Measurements from ENCODE around the gene SF3A1.

SF3A1 gene

DNA sequence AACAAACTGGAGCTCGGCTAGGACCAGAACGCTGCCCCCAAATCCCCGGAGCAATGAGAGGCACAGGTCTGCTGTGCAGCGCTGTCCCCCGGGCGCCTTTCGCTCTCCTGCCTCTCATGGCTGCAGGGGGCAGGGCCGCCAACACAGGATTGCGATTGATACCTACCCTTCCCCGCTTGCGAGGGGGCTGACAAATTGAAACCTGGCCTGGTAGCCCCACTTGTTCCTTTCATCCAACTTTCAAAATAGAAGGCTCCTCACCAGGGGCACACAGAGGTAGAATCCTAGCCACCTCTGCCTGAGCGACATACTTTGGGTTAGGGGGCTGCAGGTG, 66.7 kb downstream of the SF3A1 start:
- TF ChIP-seq, protein P1, sequence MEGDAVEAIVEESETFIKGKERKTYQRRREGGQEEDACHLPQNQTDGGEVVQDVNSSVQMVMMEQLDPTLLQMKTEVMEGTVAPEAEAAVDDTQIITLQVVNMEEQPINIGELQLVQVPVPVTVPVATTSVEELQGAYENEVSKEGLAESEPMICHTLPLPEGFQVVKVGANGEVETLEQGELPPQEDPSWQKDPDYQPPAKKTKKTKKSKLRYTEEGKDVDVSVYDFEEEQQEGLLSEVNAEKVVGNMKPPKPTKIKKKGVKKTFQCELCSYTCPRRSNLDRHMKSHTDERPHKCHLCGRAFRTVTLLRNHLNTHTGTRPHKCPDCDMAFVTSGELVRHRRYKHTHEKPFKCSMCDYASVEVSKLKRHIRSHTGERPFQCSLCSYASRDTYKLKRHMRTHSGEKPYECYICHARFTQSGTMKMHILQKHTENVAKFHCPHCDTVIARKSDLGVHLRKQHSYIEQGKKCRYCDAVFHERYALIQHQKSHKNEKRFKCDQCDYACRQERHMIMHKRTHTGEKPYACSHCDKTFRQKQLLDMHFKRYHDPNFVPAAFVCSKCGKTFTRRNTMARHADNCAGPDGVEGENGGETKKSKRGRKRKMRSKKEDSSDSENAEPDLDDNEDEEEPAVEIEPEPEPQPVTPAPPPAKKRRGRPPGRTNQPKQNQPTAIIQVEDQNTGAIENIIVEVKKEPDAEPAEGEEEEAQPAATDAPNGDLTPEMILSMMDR (IDR thresholded peaks at IDR 0.05): no peak

DNA sequence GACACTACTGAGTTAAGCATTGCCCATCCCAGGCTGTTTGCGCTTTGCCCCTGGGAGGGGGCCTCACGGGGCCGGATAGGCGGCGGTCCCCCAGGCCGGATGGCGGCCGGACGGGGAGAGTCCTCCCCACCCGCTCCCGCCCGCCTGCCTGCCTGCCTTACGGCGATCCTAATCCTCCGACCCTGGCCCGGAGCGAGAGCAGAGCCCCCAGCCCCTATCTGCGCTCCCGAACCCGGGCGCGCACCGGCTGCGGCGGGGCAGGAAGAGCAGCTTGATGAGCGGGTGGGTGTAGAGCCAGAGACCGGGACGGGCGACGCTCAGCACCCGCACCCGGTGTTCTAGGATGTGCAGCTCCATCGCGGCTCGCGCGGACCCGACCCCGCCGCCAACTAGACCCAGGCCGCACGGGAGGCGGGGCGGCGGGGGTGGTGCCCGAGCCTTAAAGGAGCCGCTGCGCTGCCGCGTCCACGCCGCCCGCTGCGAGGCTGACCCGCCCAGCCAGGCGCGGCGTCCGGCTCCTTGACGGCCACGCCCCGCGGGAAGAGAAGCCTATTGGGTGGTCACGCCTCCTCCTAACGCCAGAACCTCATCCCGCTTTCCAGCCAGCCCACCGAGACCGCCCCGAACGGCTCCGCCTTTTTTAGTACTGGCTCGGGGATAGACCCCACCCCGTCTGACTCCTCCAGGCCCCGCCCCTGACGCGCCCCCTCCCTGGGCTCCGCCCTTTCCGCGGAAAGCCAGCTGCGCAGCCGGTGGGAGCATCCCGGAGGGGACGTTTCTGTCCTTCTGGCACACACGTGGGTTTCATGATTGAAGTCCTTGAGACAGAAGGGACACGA, 67.3 kb downstream of the SF3A1 start, which contains the start of gene CASTOR1:
CASTOR1 (minus strand) TSS at position 365 of the 839 bp plus-strand sequence; CDS start at position 357, 8 bp downstream.
- TF ChIP-seq, protein P1 (IDR thresholded peaks at IDR 0.05): no peak

DNA sequence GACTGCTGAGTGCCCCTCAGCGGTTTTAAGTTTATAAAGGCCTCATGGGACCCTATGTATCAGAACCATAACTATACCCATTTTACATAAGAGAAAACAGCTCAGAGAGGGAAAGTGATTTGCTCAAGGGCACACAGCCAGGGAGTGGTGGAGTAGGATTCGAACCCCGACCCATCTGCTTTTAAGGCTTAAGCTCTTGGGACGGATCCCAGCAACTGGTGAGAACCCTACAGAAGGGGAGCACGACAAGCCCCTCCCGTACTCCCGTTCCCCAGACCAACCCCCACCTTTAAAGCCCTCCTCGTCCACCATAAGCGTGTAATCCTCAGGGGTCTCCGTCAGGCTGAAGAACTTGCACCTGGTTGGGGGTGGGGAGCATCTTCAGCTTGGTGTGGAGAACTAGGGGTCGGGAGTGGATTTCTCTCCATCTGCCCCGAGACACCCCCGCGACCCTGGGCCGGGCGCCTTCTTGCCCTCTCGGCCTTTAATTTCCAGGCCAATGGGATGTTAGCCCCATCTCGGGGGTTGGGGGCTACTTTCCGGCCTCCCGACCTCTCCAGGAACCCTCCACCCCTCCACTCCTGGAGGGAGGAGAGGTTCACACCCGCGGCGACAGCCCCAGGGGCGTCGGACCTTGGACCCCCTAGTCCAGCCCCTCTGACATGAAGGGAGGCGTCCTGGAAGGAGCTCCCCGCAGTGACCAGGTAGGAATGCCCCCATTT, 68.1 kb downstream of the SF3A1 start:
- TF ChIP-seq, protein P1 (IDR thresholded peaks at IDR 0.05): no peak

DNA sequence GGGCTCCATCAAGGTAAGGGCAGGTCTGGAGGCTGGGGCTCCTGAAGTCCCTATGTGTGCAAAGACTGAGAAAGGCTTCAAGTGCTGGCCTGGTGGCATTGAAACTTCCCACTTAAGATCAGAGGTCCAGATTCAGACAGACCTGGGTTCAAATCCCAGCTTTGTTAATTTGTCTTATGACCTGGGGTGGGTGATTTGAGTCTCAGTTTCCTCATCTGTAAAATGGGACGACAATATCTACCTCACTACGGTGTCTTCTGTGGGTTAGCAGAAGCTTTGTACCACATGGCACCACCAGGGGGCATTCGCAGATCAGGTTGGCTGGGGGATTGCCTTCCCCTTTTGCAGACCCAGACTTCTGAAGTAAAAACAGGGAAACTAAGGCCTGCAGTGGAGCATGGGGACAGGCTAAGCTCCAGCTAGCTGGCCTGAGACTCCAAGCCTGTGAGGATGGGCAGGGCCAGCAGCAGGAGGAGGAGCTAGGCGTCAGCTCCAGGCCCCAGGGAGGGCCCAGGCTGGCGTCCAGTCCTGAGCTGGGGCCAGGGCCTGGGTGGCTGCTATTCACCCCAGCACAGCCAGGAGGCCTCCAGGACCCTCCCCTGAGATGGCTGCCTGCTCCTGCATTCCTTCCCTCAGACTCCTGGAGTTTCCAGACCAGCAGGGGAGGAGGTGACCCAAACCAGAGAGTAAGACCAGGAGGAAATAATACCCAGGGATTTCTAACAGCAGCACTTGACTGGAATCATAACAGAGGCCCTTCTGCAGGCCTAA, 68.9 kb downstream of the SF3A1 start:
- TF ChIP-seq, protein P1 (IDR thresholded peaks at IDR 0.05): peak; percentile 57

DNA sequence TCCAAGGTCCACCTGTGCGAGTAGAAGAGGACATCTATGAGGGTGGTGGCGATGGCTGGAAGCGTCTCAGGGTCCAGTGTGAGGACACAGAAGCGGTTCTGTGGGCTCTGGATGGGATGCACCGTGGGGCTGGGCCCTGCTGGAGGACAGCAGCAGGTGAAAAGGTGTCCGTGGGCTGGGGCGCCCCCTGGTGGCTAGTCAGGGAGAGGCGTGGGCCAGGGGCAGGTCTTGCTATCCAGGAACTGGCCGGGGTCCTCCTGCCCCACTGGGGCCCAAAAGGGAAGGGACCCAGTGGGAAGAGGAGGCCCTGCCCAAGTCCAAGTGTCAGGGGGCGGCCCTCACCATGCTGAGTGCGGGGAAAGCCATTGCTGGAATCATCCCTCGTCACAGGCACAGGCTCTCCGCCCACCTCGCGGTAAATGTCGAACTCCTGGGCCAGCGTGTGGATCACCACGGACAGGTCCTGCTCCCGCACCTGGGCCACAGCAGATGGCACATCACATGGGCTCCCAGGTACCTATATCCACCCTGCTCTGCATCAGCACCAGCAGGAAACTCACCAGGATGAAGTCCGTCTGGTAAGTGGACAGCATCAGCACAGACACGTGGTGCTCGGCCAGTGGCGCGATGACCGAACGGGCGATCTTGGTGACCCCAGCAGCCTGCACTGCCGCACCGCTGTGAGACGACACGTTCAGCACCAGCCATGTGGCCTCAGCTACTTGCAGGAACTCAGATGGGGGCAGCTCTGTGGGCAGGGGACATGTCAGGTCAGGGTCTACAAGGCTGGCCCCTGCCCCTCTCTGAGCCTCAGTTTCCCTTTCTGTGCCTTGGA, 69.7 kb downstream of the SF3A1 start:
- TF ChIP-seq, protein P1 (IDR thresholded peaks at IDR 0.05): peak; percentile 96

DNA sequence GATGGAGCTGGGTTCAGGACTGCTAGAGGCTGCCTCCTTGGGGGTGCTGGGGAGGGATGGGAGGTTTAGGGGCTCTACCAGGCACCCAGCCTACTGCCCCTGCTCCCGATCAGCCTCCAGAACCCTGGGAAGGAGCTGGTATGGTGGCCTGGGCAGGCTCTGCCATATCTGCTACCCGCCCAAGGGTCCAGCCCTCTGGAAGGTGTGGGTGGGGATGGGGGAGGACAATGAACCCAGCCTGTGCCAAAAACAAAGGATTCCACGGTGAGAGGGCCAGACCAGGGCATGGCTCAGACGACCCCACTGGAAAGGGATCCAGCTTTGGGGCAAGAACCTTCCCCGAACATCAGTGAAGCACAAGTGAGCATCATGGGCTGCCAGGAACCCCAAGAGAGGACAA, 70.4 kb downstream of the SF3A1 start:
- TF ChIP-seq, protein P1 (IDR thresholded peaks at IDR 0.05): no peak

DNA sequence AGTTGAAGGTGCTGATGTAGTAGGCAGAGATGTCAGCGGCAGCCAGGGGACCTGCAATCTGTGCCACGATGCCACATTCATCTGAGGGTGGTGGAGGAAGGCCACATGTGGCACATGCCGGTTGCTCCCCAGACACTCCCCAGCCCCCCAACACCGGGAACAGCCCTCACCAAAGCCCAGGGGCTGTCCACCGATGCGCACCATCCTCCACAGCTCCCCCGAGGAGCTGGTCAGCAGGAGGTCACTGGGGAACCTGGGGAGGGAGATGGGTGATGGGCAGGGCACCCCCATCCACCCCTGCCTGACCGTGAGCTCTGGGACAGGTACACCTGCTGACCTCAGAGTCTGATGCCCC, 70.9 kb downstream of the SF3A1 start:
- TF ChIP-seq, protein P1 (IDR thresholded peaks at IDR 0.05): no peak

Measured in LNCAP (cell line).